Fibroblast of skin of back (primary cell): ENCODE data around the gene PRCP.
A peak's percentile ranks its signal among the peaks of the same experiment; 100 is the strongest.

Source experiments
- DNase-seq: peaks from one replicate; pipeline ENCODE4 v3.0.0-alpha.2; 2013

Gene PRCP

GRCh38 chr11:82776377-82776776 is 123.9 kb downstream of the PRCP start:
- DNase-seq: peak; percentile 49

GRCh38 chr11:82775736-82776346 is 124.4 kb downstream of the PRCP start:
- peak; percentile 60 for DNase-seq

GRCh38 chr11:82775218-82775617 is 125.0 kb downstream of the PRCP start:
- no peak for DNase-seq
